ENCODE measurements around the gene KLKB1.

KLKB1 gene

GRCh38 chr4:186227221-186227620 lies at the start of gene KLKB1:
TSS of gene KLKB1 (plus strand) at chr4:186227507. CDS start at chr4:186228196, 689 bp downstream.
- H3K27me3 ChIP-seq (ENCODE audit: insufficient read depth, insufficient read length) = no peaks in the 10 kb centered on the region
- no peak for TF ChIP-seq ZNF274 (IDR thresholded peaks at IDR 0.05; ENCODE audit: low read depth, low read length)
- no peak for TF ChIP-seq SUZ12 (IDR thresholded peaks at IDR 0.05; ENCODE audit: extremely low read depth, insufficient read depth, insufficient read length)
- TF ChIP-seq YY1 (IDR thresholded peaks at IDR 0.05; ENCODE audit: insufficient read depth, insufficient read length) = no peak
- no peaks in the 10 kb centered on the region for H3K36me3 ChIP-seq (ENCODE audit: insufficient read depth, insufficient read length, low read length)
- peaks cover 19% of the 10 kb centered on the region; the same call in 1 of the 2 replicates for H3K9me3 ChIP-seq (ENCODE audit: insufficient read depth, low read length)
- no peak within 1 kb of the TSS for H3K9ac ChIP-seq (ENCODE audit: insufficient read length, low read depth)
- H3K4me1 ChIP-seq (ENCODE audit: insufficient read depth, insufficient read length) = no peaks in the 10 kb centered on the region
- DNase-seq (ENCODE audit: low read depth, low spot score) = no peak
- H3K4me3 ChIP-seq (ENCODE audit: insufficient read length, low read depth) = no peak within 1 kb of the TSS

GRCh38 chr4:186188107-186188506 lies 39.2 kb upstream of the KLKB1 start:
- no peak for DNase-seq (ENCODE audit: low read depth, low spot score)
- Histone ChIP-seq H3K9me3 (ENCODE audit: insufficient read depth, low read length) (no peaks in the 10 kb centered on the region), H3K36me3 (ENCODE audit: insufficient read depth, insufficient read length, low read length) (no peaks in the 10 kb centered on the region), H3K27me3 (ENCODE audit: insufficient read depth, insufficient read length) (peaks cover 10% of the 10 kb centered on the region), H3K4me3 (ENCODE audit: insufficient read length, low read depth) (no peak overlapping the region), H3K9ac (ENCODE audit: insufficient read length, low read depth) (no peak overlapping the region), H3K4me1 (ENCODE audit: insufficient read depth, insufficient read length) (no peaks in the 10 kb centered on the region)
- TF ChIP-seq YY1 (IDR thresholded peaks at IDR 0.05; ENCODE audit: insufficient read depth, insufficient read length) (no peak), ZNF274 (IDR thresholded peaks at IDR 0.05; ENCODE audit: low read depth, low read length) (no peak), SUZ12 (IDR thresholded peaks at IDR 0.05; ENCODE audit: extremely low read depth, insufficient read depth, insufficient read length) (no peak)

GRCh38 chr4:186189656-186190055 lies 37.7 kb upstream of the KLKB1 start:
- no peaks in the 10 kb centered on the region for H3K9me3 ChIP-seq (ENCODE audit: insufficient read depth, low read length)
- peaks cover 16% of the 10 kb centered on the region for H3K27me3 ChIP-seq (ENCODE audit: insufficient read depth, insufficient read length)
- no peak overlapping the region for H3K9ac ChIP-seq (ENCODE audit: insufficient read length, low read depth)
- no peaks in the 10 kb centered on the region for H3K36me3 ChIP-seq (ENCODE audit: insufficient read depth, insufficient read length, low read length)
- TF ChIP-seq YY1 (IDR thresholded peaks at IDR 0.05; ENCODE audit: insufficient read depth, insufficient read length) (no peak), ZNF274 (IDR thresholded peaks at IDR 0.05; ENCODE audit: low read depth, low read length) (no peak), SUZ12 (IDR thresholded peaks at IDR 0.05; ENCODE audit: extremely low read depth, insufficient read depth, insufficient read length) (no peak)
- DNase-seq (ENCODE audit: low read depth, low spot score) = no peak
- H3K4me1 ChIP-seq (ENCODE audit: insufficient read depth, insufficient read length) = no peaks in the 10 kb centered on the region
- H3K4me3 ChIP-seq (ENCODE audit: insufficient read length, low read depth) = no peak overlapping the region

GRCh38 chr4:186190581-186191199 lies 36.6 kb upstream of the KLKB1 start:
- no peaks in the 10 kb centered on the region for H3K4me1 ChIP-seq (ENCODE audit: insufficient read depth, insufficient read length)
- DNase-seq (ENCODE audit: low read depth, low spot score) = no peak
- H3K36me3 ChIP-seq (ENCODE audit: insufficient read depth, insufficient read length, low read length) = no peaks in the 10 kb centered on the region
- H3K9ac ChIP-seq (ENCODE audit: insufficient read length, low read depth) = peak overlapping the region; percentile 85
- H3K27me3 ChIP-seq (ENCODE audit: insufficient read depth, insufficient read length) = peaks cover 16% of the 10 kb centered on the region
- no peak for TF ChIP-seq YY1 (IDR thresholded peaks at IDR 0.05; ENCODE audit: insufficient read depth, insufficient read length)
- no peak for TF ChIP-seq ZNF274 (IDR thresholded peaks at IDR 0.05; ENCODE audit: low read depth, low read length)
- TF ChIP-seq SUZ12 (IDR thresholded peaks at IDR 0.05; ENCODE audit: extremely low read depth, insufficient read depth, insufficient read length) = no peak
- H3K9me3 ChIP-seq (ENCODE audit: insufficient read depth, low read length) = no peaks in the 10 kb centered on the region
- H3K4me3 ChIP-seq (ENCODE audit: insufficient read length, low read depth) = peak overlapping the region; percentile 75

- DNase-seq (ENCODE audit: low read depth, low spot score) = no peak
- H3K9me3 ChIP-seq (ENCODE audit: insufficient read depth, low read length) = no peaks in the 10 kb centered on the region
- H3K9ac ChIP-seq (ENCODE audit: insufficient read length, low read depth) = peak within 1 kb of the TSS; percentile 85
- H3K4me1 ChIP-seq (ENCODE audit: insufficient read depth, insufficient read length) = no peaks in the 10 kb centered on the region
- H3K36me3 ChIP-seq (ENCODE audit: insufficient read depth, insufficient read length, low read length) = no peaks in the 10 kb centered on the region
- TF ChIP-seq SUZ12 (IDR thresholded peaks at IDR 0.05; ENCODE audit: extremely low read depth, insufficient read depth, insufficient read length) (no peak), YY1 (IDR thresholded peaks at IDR 0.05; ENCODE audit: insufficient read depth, insufficient read length) (no peak), ZNF274 (IDR thresholded peaks at IDR 0.05; ENCODE audit: low read depth, low read length) (no peak)
- peak within 1 kb of the TSS; percentile 75 for H3K4me3 ChIP-seq (ENCODE audit: insufficient read length, low read depth)
- H3K27me3 ChIP-seq (ENCODE audit: insufficient read depth, insufficient read length) = peaks cover 16% of the 10 kb centered on the region
These were observed 35.9 kb upstream of the KLKB1 start, which contains the start of gene CYP4V2 for GRCh38 chr4:186191200-186192065. TSS of gene CYP4V2 (plus strand) at chr4:186191567. CDS start at chr4:186191824, 257 bp downstream.

GRCh38 chr4:186192066-186192612 lies 35.2 kb upstream of the KLKB1 start:
- H3K4me1 ChIP-seq (ENCODE audit: insufficient read depth, insufficient read length) = no peaks in the 10 kb centered on the region
- peak overlapping the region; percentile 85 for H3K9ac ChIP-seq (ENCODE audit: insufficient read length, low read depth)
- H3K36me3 ChIP-seq (ENCODE audit: insufficient read depth, insufficient read length, low read length) = no peaks in the 10 kb centered on the region
- no peak for TF ChIP-seq ZNF274 (IDR thresholded peaks at IDR 0.05; ENCODE audit: low read depth, low read length)
- no peak for TF ChIP-seq YY1 (IDR thresholded peaks at IDR 0.05; ENCODE audit: insufficient read depth, insufficient read length)
- no peak for TF ChIP-seq SUZ12 (IDR thresholded peaks at IDR 0.05; ENCODE audit: extremely low read depth, insufficient read depth, insufficient read length)
- H3K9me3 ChIP-seq (ENCODE audit: insufficient read depth, low read length) = no peaks in the 10 kb centered on the region
- H3K4me3 ChIP-seq (ENCODE audit: insufficient read length, low read depth) = peak overlapping the region; percentile 75
- peaks cover 16% of the 10 kb centered on the region for H3K27me3 ChIP-seq (ENCODE audit: insufficient read depth, insufficient read length)
- DNase-seq (ENCODE audit: low read depth, low spot score) = no peak

- Histone ChIP-seq H3K9ac (ENCODE audit: insufficient read length, low read depth) (no peak overlapping the region), H3K36me3 (ENCODE audit: insufficient read depth, insufficient read length, low read length) (no peaks in the 10 kb centered on the region), H3K4me3 (ENCODE audit: insufficient read length, low read depth) (no peak overlapping the region), H3K4me1 (ENCODE audit: insufficient read depth, insufficient read length) (no peaks in the 10 kb centered on the region), H3K27me3 (ENCODE audit: insufficient read depth, insufficient read length) (peaks cover 16% of the 10 kb centered on the region), H3K9me3 (ENCODE audit: insufficient read depth, low read length) (no peaks in the 10 kb centered on the region)
- no peak for TF ChIP-seq SUZ12 (IDR thresholded peaks at IDR 0.05; ENCODE audit: extremely low read depth, insufficient read depth, insufficient read length)
- TF ChIP-seq YY1 (IDR thresholded peaks at IDR 0.05; ENCODE audit: insufficient read depth, insufficient read length) = no peak
- TF ChIP-seq ZNF274 (IDR thresholded peaks at IDR 0.05; ENCODE audit: low read depth, low read length) = no peak
- DNase-seq (ENCODE audit: low read depth, low spot score) = no peak
These were observed 33.5 kb upstream of the KLKB1 start for GRCh38 chr4:186193851-186194250.

Data from NT2/D1 (cell line).